HG03060 (cell line): ENCODE measurements around the gene STAU1.
A peak's percentile ranks its signal among the peaks of the same experiment; 100 is the strongest.
"Not testable (repeated sequence)": the region's sequence is repeated elsewhere in the genome, so short reads cannot be mapped to it uniquely, and the experiment has no call there.

Experiments used
- ATAC-seq: cut with Tn5 transposase; IDR thresholded peaks from one replicate; pipeline ENCODE4 v1.9.1; 2021; ENCODE audit warnings: low read depth, moderate number of reproducible peaks; ENCODE audit not compliant: unreplicated experiment

Gene STAU1

DNA sequence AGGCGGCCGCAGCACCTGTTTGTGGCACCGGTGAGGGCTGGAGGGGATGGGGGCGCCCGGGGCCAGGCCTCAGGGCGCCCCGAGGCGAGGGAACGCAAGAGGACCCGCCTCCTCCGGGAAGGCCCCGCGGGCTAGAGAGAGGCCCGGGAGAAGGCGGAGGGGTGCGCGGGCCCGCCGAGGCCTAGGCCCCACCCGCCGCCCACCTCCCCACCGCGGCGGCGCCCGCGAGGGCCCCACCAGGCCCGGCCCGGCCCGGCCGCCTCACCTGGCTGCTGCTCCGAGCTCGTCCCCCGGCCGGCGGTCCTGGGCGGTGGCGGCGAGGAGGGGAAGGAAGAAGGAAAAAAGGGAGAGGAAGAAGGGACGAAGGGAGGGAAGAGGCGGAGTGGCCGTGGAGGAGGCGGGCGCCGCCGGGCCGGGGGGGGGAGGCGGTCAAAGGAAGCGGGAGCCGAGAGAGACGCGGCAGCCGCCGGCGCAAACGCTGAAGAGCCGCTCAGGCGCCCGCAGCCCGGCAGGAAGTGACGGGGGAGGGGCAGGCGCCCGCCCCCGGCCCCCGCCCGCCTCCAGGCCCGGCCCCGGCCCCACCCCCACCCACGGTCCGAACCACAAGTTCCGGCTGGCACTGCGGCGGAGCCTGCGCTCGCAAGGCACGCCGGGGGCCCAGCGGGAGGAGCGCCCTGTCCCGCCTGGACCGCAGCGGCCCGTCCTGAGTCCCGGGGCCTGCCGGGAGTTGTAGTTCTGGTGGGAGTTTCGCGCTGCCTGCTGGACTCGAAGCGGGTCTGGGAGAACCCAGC is at the start of gene STAU1:
TSS of gene STAU1 (minus strand) at position 484 of the 791 bp plus-strand sequence. CDS start 22,133 bp downstream, outside the sequence.
- ATAC-seq = no peak

- no peak for ATAC-seq
These were observed 49.4 kb upstream of the STAU1 start for GRCh38 chr20:49237531-49237930.

DNA sequence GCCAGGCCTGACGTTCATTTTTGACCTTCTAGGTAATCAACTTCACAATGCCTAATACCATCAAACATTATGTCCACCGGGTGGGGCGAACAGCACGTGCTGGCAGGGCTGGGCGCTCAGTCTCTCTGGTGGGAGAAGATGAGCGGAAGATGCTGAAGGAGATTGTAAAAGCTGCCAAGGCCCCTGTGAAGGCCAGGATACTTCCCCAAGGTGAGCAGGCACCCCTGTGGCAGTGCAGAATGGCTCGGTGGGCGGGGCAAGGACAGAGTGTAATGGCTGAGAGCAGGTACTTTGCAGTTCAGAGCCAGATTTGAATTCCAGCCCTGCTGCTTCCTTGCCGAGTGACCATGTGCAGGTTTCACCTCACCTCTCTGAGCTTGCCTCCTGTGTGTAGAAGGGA is 48.2 kb upstream of the STAU1 start:
- ATAC-seq = no peak

GRCh38 chr20:49234831-49235230 is 46.7 kb upstream of the STAU1 start:
- ATAC-seq = no peak

DNA sequence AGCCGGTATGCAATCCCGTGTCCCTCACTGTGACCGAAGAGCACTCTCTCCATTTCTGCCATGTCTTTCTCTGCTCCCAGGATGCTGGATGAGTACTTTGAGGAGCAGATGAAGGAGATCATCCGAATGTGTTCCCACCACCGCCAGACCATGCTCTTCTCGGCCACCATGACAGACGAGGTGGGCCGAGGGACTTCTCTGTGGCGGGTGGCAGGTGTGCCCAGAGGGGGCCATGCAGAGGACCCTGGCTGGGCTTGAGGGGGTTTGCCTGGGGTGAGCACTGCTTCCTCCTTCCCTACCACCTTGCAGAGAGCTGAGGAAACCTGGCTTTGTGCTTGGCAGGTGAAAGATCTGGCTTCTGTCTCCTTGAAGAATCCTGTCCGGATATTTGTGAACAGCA is 45.1 kb upstream of the STAU1 start:
- ATAC-seq = no peak

- ATAC-seq = no peak
These were observed 43.3 kb upstream of the STAU1 start for GRCh38 chr20:49231471-49231870.

GRCh38 chr20:49230561-49231133 is 42.5 kb upstream of the STAU1 start:
- ATAC-seq = no peak

- ATAC-seq = no peak
These were observed 41.9 kb upstream of the STAU1 start for GRCh38 chr20:49230021-49230420.

GRCh38 chr20:49229381-49229780 is 41.2 kb upstream of the STAU1 start:
- ATAC-seq = no peak

DNA sequence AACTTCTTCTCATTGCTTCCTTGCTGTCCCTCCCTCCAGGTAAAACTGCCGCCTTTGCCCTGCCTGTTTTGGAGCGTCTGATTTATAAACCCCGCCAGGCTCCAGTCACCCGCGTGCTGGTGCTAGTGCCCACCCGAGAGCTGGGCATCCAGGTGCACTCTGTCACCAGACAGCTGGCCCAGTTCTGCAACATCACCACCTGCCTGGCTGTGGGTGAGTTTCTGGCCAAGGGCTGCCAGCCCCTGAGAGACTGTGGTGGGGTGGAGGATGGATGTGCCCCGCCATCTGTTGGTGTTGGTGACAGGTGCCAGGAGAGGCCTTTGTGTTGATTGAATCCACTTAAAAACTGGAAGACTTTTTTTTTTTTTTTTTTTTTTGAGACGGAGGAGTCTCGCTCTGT is 40.5 kb upstream of the STAU1 start:
- ATAC-seq = no peak

DNA sequence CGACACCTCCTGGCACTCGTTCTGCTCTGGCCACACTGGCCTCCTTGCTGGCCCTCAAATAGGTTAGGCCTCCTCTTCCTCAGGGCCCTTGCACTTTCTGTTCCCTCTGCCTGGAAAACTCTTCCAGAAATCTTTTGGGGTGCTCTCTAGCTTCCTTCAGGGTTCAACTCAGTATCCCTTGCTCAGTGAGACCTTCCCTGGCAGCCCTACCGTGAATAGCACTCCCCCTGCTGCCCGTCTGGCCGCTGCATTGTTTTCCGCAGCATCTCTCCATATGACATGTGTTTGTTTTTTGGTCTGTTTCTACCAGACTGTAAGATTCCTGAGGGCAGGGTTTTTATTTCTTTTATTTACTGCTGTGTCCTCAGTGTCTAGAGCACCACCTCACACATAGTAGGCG is 37.8 kb upstream of the STAU1 start:
- no peak for ATAC-seq

DNA sequence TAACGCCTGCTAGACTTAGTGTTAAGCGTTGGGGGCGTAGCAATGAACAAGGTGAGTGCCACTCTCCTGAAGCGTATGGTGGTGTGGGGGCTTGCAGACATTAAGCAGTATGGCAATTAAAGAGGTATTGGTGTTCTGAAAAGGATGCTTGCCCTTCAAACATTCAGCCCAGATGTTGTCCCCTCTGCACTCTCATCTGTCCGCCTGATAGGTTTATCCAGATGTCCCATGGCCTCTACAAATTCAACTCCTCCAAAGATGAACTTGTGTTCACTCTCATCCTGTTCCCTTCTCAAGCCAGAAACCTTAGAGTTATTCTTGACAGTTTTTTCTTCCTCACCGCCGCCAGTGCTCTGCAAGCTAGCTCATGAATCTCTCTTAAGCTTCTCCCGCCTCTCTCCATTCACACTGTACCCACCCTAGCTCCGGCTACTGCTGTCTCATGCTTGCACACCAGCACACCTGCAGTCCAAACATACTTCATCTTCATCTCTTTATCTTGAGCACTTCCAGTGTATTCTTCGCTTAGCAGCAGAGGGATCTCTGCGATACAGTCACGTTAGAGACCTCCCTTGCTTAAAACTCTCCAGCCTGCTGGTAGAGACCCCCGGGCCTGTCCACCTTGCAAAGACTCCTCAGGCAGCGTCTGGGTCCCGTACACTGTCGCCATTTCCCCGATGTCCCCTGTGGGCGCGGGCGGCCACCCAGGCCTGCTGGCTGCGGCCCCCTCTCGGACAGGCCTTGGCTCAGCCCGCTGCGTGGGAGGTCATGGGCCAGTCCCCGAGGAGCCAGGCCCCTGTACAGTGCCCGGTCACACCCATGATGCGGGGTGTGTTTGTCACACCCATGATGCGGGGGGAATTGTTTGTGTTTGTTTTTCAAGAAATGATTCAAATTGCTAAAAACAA is 32.0 kb upstream of the STAU1 start:
- ATAC-seq = no peak

- ATAC-seq = peak; percentile 61
These were observed 31.2 kb upstream of the STAU1 start, which contains the start of gene DDX27 for GRCh38 chr20:49219091-49219923. TSS of gene DDX27 (plus strand) at chr20:49219416. CDS start at chr20:49219449, 33 bp downstream.

- ATAC-seq = not testable (repeated sequence)
These were observed 30.6 kb upstream of the STAU1 start for GRCh38 chr20:49218739-49219090.

DNA sequence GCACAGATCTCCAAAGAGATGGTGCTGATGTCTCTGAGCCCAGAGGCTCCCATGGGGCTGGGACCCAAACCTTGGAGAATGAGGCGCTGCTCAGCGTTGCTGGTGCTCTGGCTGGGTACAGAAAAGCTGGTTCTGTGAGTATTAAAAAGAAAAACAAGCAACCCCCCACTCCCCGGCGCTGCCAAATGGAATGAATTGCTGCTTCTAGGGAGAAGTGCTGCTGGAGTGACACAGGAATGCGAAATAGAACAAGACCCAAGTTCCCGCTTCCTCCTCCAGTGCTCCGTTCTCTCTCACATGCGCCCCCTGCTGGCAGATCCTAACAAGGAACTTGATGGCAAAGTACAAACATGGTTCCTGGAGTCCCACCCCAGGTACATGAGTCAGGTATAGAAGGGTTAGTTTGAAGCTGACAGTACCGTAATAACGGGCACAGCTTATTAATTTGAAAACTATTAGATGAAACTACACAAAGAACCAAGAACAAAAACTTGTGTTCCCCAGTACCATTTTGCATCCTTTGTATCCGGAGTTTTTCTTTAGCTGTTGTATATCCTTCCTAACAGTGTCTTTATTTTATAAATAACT is 29.0 kb upstream of the STAU1 start:
- ATAC-seq = no peak

GRCh38 chr20:49215232-49215631 is 27.1 kb upstream of the STAU1 start:
- ATAC-seq = no peak

- no peak for ATAC-seq
These were observed 26.4 kb upstream of the STAU1 start for GRCh38 chr20:49214571-49214970.

DNA sequence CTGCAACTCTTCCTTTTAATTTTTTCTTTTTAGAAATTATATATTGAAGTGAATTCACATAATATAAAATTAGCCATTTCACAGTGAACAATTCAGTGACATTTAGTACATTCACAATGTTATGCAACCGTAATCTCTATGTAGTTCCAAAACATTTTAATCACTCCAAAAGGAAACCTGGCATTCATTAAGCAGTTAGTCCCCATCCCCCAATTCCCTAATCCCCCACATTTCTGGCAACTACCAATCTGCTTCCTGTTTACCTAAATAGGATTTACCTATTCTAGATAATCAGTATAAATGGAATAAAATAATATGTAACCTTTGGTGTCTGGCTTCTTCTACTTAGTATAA is 22.6 kb upstream of the STAU1 start:
- ATAC-seq = no peak

DNA sequence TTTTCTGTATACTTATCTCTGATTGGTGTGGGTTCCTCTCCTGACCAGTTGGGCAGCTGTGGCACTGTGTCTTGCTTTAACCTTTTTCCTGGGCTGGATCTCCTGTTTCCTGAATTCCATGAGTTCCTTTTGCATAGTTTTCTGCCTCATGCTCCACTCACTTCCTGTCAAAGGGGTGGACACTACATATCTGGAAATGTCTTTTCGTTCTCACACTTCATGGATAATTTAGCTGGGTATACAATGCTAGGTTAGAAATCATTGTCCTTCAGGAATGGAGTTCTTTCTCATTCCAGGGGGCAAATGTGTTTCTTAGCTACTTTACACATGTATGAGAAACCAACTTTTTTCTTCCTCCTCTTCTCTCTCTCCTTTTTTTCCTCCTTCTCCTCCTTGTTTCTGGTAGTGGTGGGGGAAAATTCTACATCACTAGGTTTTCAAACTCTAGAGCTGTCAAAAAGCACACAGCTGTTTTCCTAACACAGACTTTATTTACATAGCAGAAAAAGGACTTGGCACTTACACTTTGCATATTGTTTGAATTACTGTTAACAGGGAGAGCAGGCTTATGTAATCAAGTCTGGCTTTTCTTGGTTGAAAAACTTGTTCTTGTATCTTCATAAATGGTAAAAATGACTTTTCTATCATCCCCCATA is 22.1 kb upstream of the STAU1 start:
- ATAC-seq = no peak

DNA sequence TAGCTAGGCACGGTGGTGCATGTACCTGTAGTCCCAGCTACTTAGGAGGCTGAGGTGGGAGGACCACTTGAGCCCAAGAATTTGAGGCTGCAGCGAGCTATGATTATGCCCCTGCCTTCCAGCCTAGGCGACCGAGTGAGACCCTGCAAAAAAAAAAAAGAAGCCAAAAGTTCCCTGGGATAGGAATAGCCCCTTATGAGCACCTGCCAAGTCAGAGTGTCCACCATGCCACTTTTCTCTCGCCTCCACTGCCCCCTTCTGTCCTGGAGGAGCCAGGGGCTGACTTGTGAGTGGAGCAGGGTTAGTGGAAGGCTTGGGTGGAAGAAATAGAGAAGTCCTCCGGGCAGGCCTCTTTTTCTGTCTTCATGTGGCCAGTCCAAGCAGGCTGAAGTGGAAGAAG is 18.9 kb upstream of the STAU1 start:
- ATAC-seq = no peak
